IgD-negative memory B cell (primary cell): ENCODE data around the gene ARHGEF10L. TPM values are rescaled to one million over a fixed set of nuclear protein-coding genes. Genes with fewer than 3 reads are reported as not detected.
"Not testable (repeated sequence)": the region's sequence is repeated elsewhere in the genome, so short reads cannot be mapped to it uniquely, and the experiment has no call there.

Experiments used
- H3K27ac Mint-ChIP-seq, 3 donors: one replicate each; pipeline ENCODE4 v1.8.0; 2020 to 2022; ENCODE audit warnings: mild to moderate bottlenecking in 3 of 3, mixed read lengths in 3 of 3, moderate library complexity in 1 of 3
- H3K27me3 Mint-ChIP-seq: one replicate; pipeline ENCODE4 v1.8.0; 2021; ENCODE audit warnings: mixed read lengths
- H3K36me3 Mint-ChIP-seq: one replicate; pipeline ENCODE4 v1.8.0; 2020; ENCODE audit warnings: mild to moderate bottlenecking, mixed read lengths
- H3K4me1 Mint-ChIP-seq, 3 donors: one replicate each; pipeline ENCODE4 v1.8.0; 2020 to 2022; ENCODE audit warnings: mixed read lengths in 3 of 3, mild to moderate bottlenecking in 1 of 3
- H3K4me3 Mint-ChIP-seq, 4 donors: one replicate each; pipeline ENCODE4 v1.8.0; 2020 to 2022; ENCODE audit warnings: mild to moderate bottlenecking in 4 of 4, mixed read lengths in 4 of 4, moderate library complexity in 3 of 4
- H3K9me3 Mint-ChIP-seq, 3 donors: one replicate each; pipeline ENCODE4 v1.8.0; 2020 to 2021; ENCODE audit warnings: mixed read lengths in 3 of 3, mild to moderate bottlenecking in 1 of 3
- polyA plus RNA-seq: library from polyadenylated mRNA; unstranded; fragments of 300-500 nt; fragmentation: Illumina TruSeq; gene quantifications from one replicate; pipeline ENCODE4 v1.2.3, GENCODE V29; 2021

Gene ARHGEF10L
- polyA plus RNA-seq: not detected

- Mint-ChIP-seq H3K27ac (peak within 1 kb of the TSS in 1 of 3 donors; percentile 16), H3K9me3 (peaks cover 0 to 3% (median 0%) of the 10 kb centered on the region in 3 donors), H3K4me1 (peaks cover 14 to 22% (median 15%) of the 10 kb centered on the region in 3 donors), H3K36me3 (no peaks in the 10 kb centered on the region), H3K4me3 (peak within 1 kb of the TSS; percentile 49 to 85 (median 80)), H3K27me3 (peaks cover 21% of the 10 kb centered on the region)
These were observed at the start of gene ARHGEF10L for GRCh38 chr1:17539477-17540254. ARHGEF10L (plus strand) TSS chr1:17539698; CDS start chr1:17580596, 40,898 bp downstream.

GRCh38 chr1:17489768-17490417 is 49.6 kb upstream of the ARHGEF10L start:
- H3K27ac Mint-ChIP-seq, H3K9me3 Mint-ChIP-seq, H3K36me3 Mint-ChIP-seq, H3K4me3 Mint-ChIP-seq, H3K4me1 Mint-ChIP-seq: not testable (repeated sequence)
- H3K27me3 Mint-ChIP-seq: peaks cover 12% of the 10 kb centered on the region

- not testable (repeated sequence) for H3K9me3 Mint-ChIP-seq, H3K4me1 Mint-ChIP-seq, H3K27me3 Mint-ChIP-seq, H3K4me3 Mint-ChIP-seq, H3K27ac Mint-ChIP-seq, H3K36me3 Mint-ChIP-seq
These were observed 48.8 kb upstream of the ARHGEF10L start for GRCh38 chr1:17490667-17491066.

- no peak overlapping the region for H3K4me3 Mint-ChIP-seq
- H3K27ac Mint-ChIP-seq: no peak overlapping the region
- no peaks in the 10 kb centered on the region for H3K9me3 Mint-ChIP-seq
- H3K27me3 Mint-ChIP-seq: peaks cover 11% of the 10 kb centered on the region
- H3K4me1 Mint-ChIP-seq: no peaks in the 10 kb centered on the region
- H3K36me3 Mint-ChIP-seq: no peaks in the 10 kb centered on the region
These were observed 45.3 kb upstream of the ARHGEF10L start for GRCh38 chr1:17494114-17494729.

GRCh38 chr1:17496419-17496818 is 43.1 kb upstream of the ARHGEF10L start:
- Mint-ChIP-seq H3K27ac (no peak overlapping the region), H3K27me3 (peaks cover 14% of the 10 kb centered on the region), H3K4me3 (no peak overlapping the region), H3K9me3 (peaks cover 0 to 2% (median 0%) of the 10 kb centered on the region in 3 donors), H3K4me1 (no peaks in the 10 kb centered on the region), H3K36me3 (no peaks in the 10 kb centered on the region)

GRCh38 chr1:17498214-17498613 is 41.3 kb upstream of the ARHGEF10L start:
- peaks cover 16% of the 10 kb centered on the region for H3K27me3 Mint-ChIP-seq
- no peaks in the 10 kb centered on the region for H3K36me3 Mint-ChIP-seq
- peaks cover 0 to 2% (median 0%) of the 10 kb centered on the region in 3 donors for H3K9me3 Mint-ChIP-seq
- no peak overlapping the region for H3K27ac Mint-ChIP-seq
- no peak overlapping the region for H3K4me3 Mint-ChIP-seq
- H3K4me1 Mint-ChIP-seq: no peaks in the 10 kb centered on the region

- Mint-ChIP-seq H3K9me3 (peaks cover 0 to 2% (median 0%) of the 10 kb centered on the region in 3 donors), H3K36me3 (no peaks in the 10 kb centered on the region), H3K27ac (no peak overlapping the region), H3K4me3 (peak overlapping the region in 2 of 4 donors; percentile 22 to 52), H3K4me1 (no peaks in the 10 kb centered on the region), H3K27me3 (peaks cover 17% of the 10 kb centered on the region)
These were observed 37.1 kb upstream of the ARHGEF10L start for GRCh38 chr1:17502326-17502778.

GRCh38 chr1:17503146-17503545 is 36.4 kb upstream of the ARHGEF10L start:
- peaks cover 0 to 2% (median 0%) of the 10 kb centered on the region in 3 donors for H3K9me3 Mint-ChIP-seq
- peak overlapping the region in 1 of 4 donors; percentile 17 for H3K4me3 Mint-ChIP-seq
- H3K27ac Mint-ChIP-seq: no peak overlapping the region
- H3K36me3 Mint-ChIP-seq: no peaks in the 10 kb centered on the region
- H3K4me1 Mint-ChIP-seq: no peaks in the 10 kb centered on the region
- peaks cover 14% of the 10 kb centered on the region for H3K27me3 Mint-ChIP-seq

GRCh38 chr1:17507200-17507599 is 32.3 kb upstream of the ARHGEF10L start:
- not testable (repeated sequence) for H3K9me3 Mint-ChIP-seq, H3K36me3 Mint-ChIP-seq, H3K27ac Mint-ChIP-seq, H3K27me3 Mint-ChIP-seq, H3K4me1 Mint-ChIP-seq, H3K4me3 Mint-ChIP-seq

- Mint-ChIP-seq H3K4me1 (no peaks in the 10 kb centered on the region), H3K36me3 (no peaks in the 10 kb centered on the region), H3K4me3 (no peak overlapping the region), H3K9me3 (no peaks in the 10 kb centered on the region), H3K27me3 (peaks cover 4% of the 10 kb centered on the region), H3K27ac (no peak overlapping the region)
These were observed 31.6 kb upstream of the ARHGEF10L start for GRCh38 chr1:17507915-17508314.

- peaks cover 4% of the 10 kb centered on the region for H3K27me3 Mint-ChIP-seq
- H3K27ac Mint-ChIP-seq: no peak overlapping the region
- no peaks in the 10 kb centered on the region for H3K9me3 Mint-ChIP-seq
- no peaks in the 10 kb centered on the region for H3K36me3 Mint-ChIP-seq
- no peaks in the 10 kb centered on the region for H3K4me1 Mint-ChIP-seq
- H3K4me3 Mint-ChIP-seq: no peak overlapping the region
These were observed 30.1 kb upstream of the ARHGEF10L start for GRCh38 chr1:17509363-17509762.

- peaks cover 4% of the 10 kb centered on the region for H3K27me3 Mint-ChIP-seq
- no peaks in the 10 kb centered on the region for H3K9me3 Mint-ChIP-seq
- no peaks in the 10 kb centered on the region for H3K4me1 Mint-ChIP-seq
- H3K4me3 Mint-ChIP-seq: no peak overlapping the region
- no peaks in the 10 kb centered on the region for H3K36me3 Mint-ChIP-seq
- H3K27ac Mint-ChIP-seq: no peak overlapping the region
These were observed 29.4 kb upstream of the ARHGEF10L start for GRCh38 chr1:17510138-17510537.

- no peaks in the 10 kb centered on the region for H3K9me3 Mint-ChIP-seq
- H3K36me3 Mint-ChIP-seq: no peaks in the 10 kb centered on the region
- H3K4me3 Mint-ChIP-seq: no peak overlapping the region
- peaks cover 8% of the 10 kb centered on the region for H3K27me3 Mint-ChIP-seq
- no peaks in the 10 kb centered on the region for H3K4me1 Mint-ChIP-seq
- H3K27ac Mint-ChIP-seq: no peak overlapping the region
These were observed 28.3 kb upstream of the ARHGEF10L start for GRCh38 chr1:17511188-17511587.

- Mint-ChIP-seq H3K27me3 (peaks cover 8% of the 10 kb centered on the region), H3K9me3 (no peaks in the 10 kb centered on the region), H3K4me3 (no peak overlapping the region), H3K36me3 (no peaks in the 10 kb centered on the region), H3K4me1 (no peaks in the 10 kb centered on the region), H3K27ac (no peak overlapping the region)
These were observed 26.4 kb upstream of the ARHGEF10L start for GRCh38 chr1:17513131-17513530.

- no peak overlapping the region for H3K27ac Mint-ChIP-seq
- H3K27me3 Mint-ChIP-seq: peaks cover 10% of the 10 kb centered on the region
- no peaks in the 10 kb centered on the region for H3K4me1 Mint-ChIP-seq
- H3K36me3 Mint-ChIP-seq: no peaks in the 10 kb centered on the region
- no peaks in the 10 kb centered on the region for H3K9me3 Mint-ChIP-seq
- H3K4me3 Mint-ChIP-seq: no peak overlapping the region
These were observed 24.7 kb upstream of the ARHGEF10L start for GRCh38 chr1:17514776-17515175.
